ENCODE data around the gene LIN9.

- TF ChIP-seq FOXO4 (CRISPR knock-in tag; conservative IDR thresholded peaks at IDR 0.05) (no peak), CTCF (CRISPR knock-in tag; IDR thresholded peaks at IDR 0.05) (no peak), SNAPC5 (CRISPR knock-in tag; IDR thresholded peaks at IDR 0.05; ENCODE audit: borderline replicate concordance) (no peak), MAZ (IDR thresholded peaks at IDR 0.05; ENCODE audit: borderline replicate concordance, low read depth, low read length) (no peak), MAZ (CRISPR knock-in tag; IDR thresholded peaks at IDR 0.05; ENCODE audit: low read depth) (no peak), PREB (CRISPR knock-in tag; IDR thresholded peaks at IDR 0.05) (no peak), ZFP37 (CRISPR knock-in tag; IDR thresholded peaks at IDR 0.05; ENCODE audit: borderline replicate concordance) (no peak), EP300 (IDR thresholded peaks at IDR 0.05; ENCODE audit: low read depth in 2 of 2, low read length in 2 of 2) (no peak), EP300 (CRISPR knock-in tag; IDR thresholded peaks at IDR 0.05; ENCODE audit: borderline replicate concordance) (no peak), TBL1XR1 (IDR thresholded peaks at IDR 0.05; ENCODE audit: borderline replicate concordance, low read length, partially characterized antibody) (no peak)
Measured at GRCh38 chr1:226281058-226281457, 27.9 kb downstream of the LIN9 start.
